Panc1 (cell line): ENCODE measurements around the gene CNGB1. TPM values are rescaled to one million over a fixed set of nuclear protein-coding genes. Genes with fewer than 3 reads are reported as not detected.

Experiments
- ATAC-seq: fragments of 200-7000 bp; cut with Tn5 transposase; 2 replicates; pipeline ENCODE4 v1.9.1; 2020; ENCODE audit warnings: mild to moderate bottlenecking, moderate library complexity
- BruUV-seq: library from RNA; stranded (reverse); fragments of 400-500 nt; replicated peaks from 2 replicates; lab custom pipeline; 2021; lab: Mats Ljungman, UMichigan
- CTCF ChIA-PET: fragments of 300-600 bp; sonication (Branson Sonifier 250); formaldehyde crosslinking; loops from one replicate; lab custom pipeline; 2022; ENCODE audit warnings: antibody characterized with exemption; lab: Charles Lee
- POLR2A ChIA-PET: fragments of 300-600 bp; sonication (Branson Sonifier 250); formaldehyde crosslinking; loops from one replicate; lab custom pipeline; 2022; ENCODE audit warnings: antibody characterized with exemption; lab: Charles Lee
- DNase-seq: peaks from one replicate; pipeline ENCODE4 v3.0.0-alpha.2; 2010; ENCODE audit warnings: low read depth, low spot score
- H3K27ac ChIP-seq: 2 replicates; pipeline ENCODE4 v1.5.1; 2011; ENCODE audit warnings: mild to moderate bottlenecking, low read length, inconsistent platforms
- H3K27me3 ChIP-seq: fragments of 200-500 bp; sonication (Bioruptor generic); 2 replicates; pipeline ENCODE4 v1.6.0; 2014; ENCODE audit warnings: low read length, inconsistent platforms; ENCODE audit not compliant: control insufficient read depth, insufficient read depth
- H3K36me3 ChIP-seq: fragments of 200-500 bp; sonication (Bioruptor generic); 2 replicates; pipeline ENCODE4 v1.5.1; 2014; ENCODE audit warnings: inconsistent platforms, mild to moderate bottlenecking, low read length, moderate library complexity; ENCODE audit not compliant: control insufficient read depth, insufficient read depth
- H3K4me1 ChIP-seq: 2 replicates; pipeline ENCODE4 v1.5.1; 2011; ENCODE audit warnings: inconsistent platforms, mild to moderate bottlenecking, low read length, moderate library complexity; ENCODE audit not compliant: control insufficient read depth, insufficient read depth
- H3K4me3 ChIP-seq, 2 experiments: 2 replicates each; pipeline ENCODE4 v1.5.1; 2011 to 2012; ENCODE audit warnings: low read depth in 2 of 2, low read length in 2 of 2, mild to moderate bottlenecking in 2 of 2, inconsistent platforms in 1 of 2, moderate library complexity in 1 of 2
- H3K9me3 ChIP-seq: fragments of 200-500 bp; sonication (Bioruptor generic); 2 replicates; pipeline ENCODE4 v1.5.1; 2014; ENCODE audit warnings: low read depth, mild to moderate bottlenecking, inconsistent platforms, low read length, moderate library complexity; ENCODE audit not compliant: control insufficient read depth, insufficient read depth
- POLR2AphosphoS5 ChIP-seq: IDR thresholded peaks from 2 replicates; pipeline ENCODE4 v1.6.1; 2012; ENCODE audit warnings: mild to moderate bottlenecking, low read depth, low read length, moderate library complexity
- REST ChIP-seq, 2 experiments: IDR thresholded peaks; 2 replicates each; pipeline ENCODE4 v1.6.1; 2011 to 2012; ENCODE audit warnings: low read depth in 2 of 2, control low read depth in 1 of 2, low read length in 1 of 2, mild to moderate bottlenecking in 1 of 2, moderate library complexity in 1 of 2; ENCODE audit not compliant: insufficient read depth in 1 of 2
- SIN3A ChIP-seq: IDR thresholded peaks from 2 replicates; pipeline ENCODE4 v1.6.1; 2012; ENCODE audit warnings: low read depth, mild to moderate bottlenecking, low read length, moderate library complexity, borderline replicate concordance; ENCODE audit not compliant: insufficient read depth
- TCF7L2 ChIP-seq: IDR thresholded peaks from 2 replicates; pipeline ENCODE4 v1.6.1; 2011; ENCODE audit warnings: mild to moderate bottlenecking, low read depth, low read length, inconsistent platforms
- in situ Hi-C: cut with HindIII; loops from 2 replicates; pipeline ENCODE4 v1.10.0; 2016; ENCODE audit warnings: low sequenced_read_pairs, low pct_unique_long_range_greater_than_20kb
- intact Hi-C: fragments of 100-400 bp; cut with micrococcal nuclease; formaldehyde crosslinking; loops from one replicate; pipeline ENCODE4 v1.10.0; 2022; ENCODE audit not compliant: unreplicated experiment
- total RNA-seq: library from RNA; stranded (reverse); gene quantifications from one replicate; pipeline ENCODE4 v1.2.1, GENCODE V29; 2021; ENCODE audit not compliant: unreplicated experiment
- TF ChIP-seq, protein P1 (sequence below): fragments of 450-650 bp; IDR thresholded peaks from 2 replicates; pipeline ENCODE4 v1.5.1; 2017; ENCODE audit warnings: mild to moderate bottlenecking

The CNGB1 gene
- total RNA-seq, 1 experiment from 2014 or later: not detected

- Histone ChIP-seq H3K36me3 (no peaks in the 10 kb centered on the region), H3K9me3 (no peaks in the 10 kb centered on the region), H3K27me3 (no peaks in the 10 kb centered on the region), H3K4me1 (peaks cover 10% of the 10 kb centered on the region; the same call in 1 of the 2 replicates), H3K27ac (no peak overlapping the region), H3K4me3 (no peak overlapping the region)
- CTCF ChIA-PET: interaction anchor here (0.5 kb wide), 1 partner anchor 74 kb away, joined by 5 read pairs; no protein-coding TSS in a partner anchor
- DNase-seq (no peak), ATAC-seq (no peak)
- no TSS peak for BruUV-seq
- POLR2A ChIA-PET: no interaction called here
- intact Hi-C loops: no loop called here
- in situ Hi-C loops: loop anchor here (25.0 kb wide), 1 partner anchor 93 kb away; no protein-coding TSS in a partner anchor
- no peak for TF ChIP-seq REST (IDR thresholded peaks at IDR 0.05; ENCODE audit: insufficient read depth in 1 of 2, low read depth in 2 of 2, low read length in 1 of 2)
- TF ChIP-seq TCF7L2: no peak
- no peak for TF ChIP-seq POLR2AphosphoS5
- no peak for TF ChIP-seq SIN3A
- TF ChIP-seq, protein P1, sequence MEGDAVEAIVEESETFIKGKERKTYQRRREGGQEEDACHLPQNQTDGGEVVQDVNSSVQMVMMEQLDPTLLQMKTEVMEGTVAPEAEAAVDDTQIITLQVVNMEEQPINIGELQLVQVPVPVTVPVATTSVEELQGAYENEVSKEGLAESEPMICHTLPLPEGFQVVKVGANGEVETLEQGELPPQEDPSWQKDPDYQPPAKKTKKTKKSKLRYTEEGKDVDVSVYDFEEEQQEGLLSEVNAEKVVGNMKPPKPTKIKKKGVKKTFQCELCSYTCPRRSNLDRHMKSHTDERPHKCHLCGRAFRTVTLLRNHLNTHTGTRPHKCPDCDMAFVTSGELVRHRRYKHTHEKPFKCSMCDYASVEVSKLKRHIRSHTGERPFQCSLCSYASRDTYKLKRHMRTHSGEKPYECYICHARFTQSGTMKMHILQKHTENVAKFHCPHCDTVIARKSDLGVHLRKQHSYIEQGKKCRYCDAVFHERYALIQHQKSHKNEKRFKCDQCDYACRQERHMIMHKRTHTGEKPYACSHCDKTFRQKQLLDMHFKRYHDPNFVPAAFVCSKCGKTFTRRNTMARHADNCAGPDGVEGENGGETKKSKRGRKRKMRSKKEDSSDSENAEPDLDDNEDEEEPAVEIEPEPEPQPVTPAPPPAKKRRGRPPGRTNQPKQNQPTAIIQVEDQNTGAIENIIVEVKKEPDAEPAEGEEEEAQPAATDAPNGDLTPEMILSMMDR: no peak; the same call in 1 of the 2 replicates
Measured at GRCh38 chr16:58018803-58019202, 47.9 kb upstream of the CNGB1 start.

DNA sequence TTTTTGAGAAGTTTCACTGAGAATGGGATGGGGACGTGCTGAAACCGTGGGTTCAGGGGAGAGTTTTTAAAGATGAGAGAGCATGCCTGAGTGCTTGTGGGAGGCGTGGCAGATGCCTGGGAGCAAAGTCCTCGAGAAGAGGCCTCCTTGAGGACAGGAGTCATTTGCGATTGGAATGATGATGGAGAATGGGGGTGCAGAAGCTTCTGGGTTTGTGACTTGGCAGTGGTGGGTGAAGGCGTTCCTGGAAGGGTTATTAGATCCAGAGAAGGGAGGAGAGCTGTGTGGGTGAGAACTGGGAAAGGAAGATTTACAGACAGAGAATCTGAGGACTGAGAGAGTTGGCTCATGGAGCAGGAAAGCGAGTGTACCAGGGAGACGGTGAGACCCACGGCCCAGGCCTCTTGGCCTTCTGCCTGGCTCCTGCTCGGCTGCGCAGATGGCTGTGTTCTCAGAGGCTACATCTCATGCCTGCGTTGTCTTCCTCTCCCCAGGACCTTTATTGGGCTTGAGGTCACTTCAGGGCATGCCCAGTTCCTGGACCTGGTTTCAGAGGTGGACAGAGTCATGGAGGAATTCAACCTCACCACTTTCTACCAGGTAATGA is 46.0 kb upstream of the CNGB1 start:
- CTCF ChIA-PET: no interaction called here
- Histone ChIP-seq H3K36me3 (no peaks in the 10 kb centered on the region), H3K4me3 (no peak overlapping the region), H3K9me3 (no peaks in the 10 kb centered on the region), H3K27me3 (no peaks in the 10 kb centered on the region), H3K27ac (no peak overlapping the region), H3K4me1 (peaks cover under 1% of the 10 kb centered on the region; the same call in 1 of the 2 replicates)
- in situ Hi-C loops: loop anchor here (25.0 kb wide), 1 partner anchor 95 kb away; no protein-coding TSS in a partner anchor
- no TSS peak for BruUV-seq
- ATAC-seq (no peak), DNase-seq (no peak)
- POLR2A ChIA-PET: no interaction called here
- no peak for TF ChIP-seq TCF7L2
- intact Hi-C loops: no loop called here
